Measurements from ENCODE around the gene IL34.
"Not testable (repeated sequence)": the region's sequence is repeated elsewhere in the genome, so short reads cannot be mapped to it uniquely, and the experiment has no call there.

IL34 gene

DNA sequence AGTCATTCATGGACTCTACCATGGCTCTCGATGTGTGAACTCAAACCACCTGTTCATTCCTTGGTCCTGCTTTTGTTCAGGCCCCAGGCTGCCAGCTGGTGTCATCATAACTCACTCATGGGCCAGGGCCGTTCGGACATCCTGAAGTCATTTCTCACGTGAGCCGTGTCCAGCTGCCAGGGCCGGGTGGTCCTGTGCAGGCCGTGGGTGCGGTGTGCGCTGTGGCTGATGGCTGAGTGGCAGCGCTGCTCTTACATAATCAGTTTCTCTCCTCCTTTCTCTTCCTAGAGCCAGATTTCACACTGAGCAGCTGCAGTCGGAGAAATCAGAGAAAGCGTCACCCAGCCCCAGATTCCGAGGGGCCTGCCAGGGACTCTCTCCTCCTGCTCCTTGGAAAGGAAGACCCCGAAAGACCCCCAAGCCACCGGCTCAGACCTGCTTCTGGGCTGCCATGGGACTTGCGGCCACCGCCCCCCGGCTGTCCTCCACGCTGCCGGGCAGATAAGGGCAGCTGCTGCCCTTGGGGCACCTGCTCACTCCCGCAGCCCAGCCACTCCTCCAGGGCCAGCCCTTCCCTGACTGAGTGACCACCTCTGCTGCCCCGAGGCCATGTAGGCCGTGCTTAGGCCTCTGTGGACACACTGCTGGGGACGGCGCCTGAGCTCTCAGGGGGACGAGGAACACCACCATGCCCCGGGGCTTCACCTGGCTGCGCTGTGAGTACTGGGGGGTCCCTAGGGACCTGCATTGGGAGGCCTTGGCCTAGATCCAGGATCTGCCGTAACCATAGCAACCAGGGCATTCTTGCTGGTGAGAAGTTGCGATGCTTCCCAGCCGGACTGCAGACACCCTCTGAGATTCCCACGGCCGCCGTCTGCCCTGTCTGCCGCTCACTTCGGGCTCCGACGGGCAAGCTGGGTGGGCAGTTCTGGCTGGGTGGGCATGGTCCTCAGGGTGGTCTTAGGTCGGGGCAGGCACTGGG, at the start of gene IL34:
Gene IL34 (plus strand): TSS at position 300 of the 982 bp plus-strand sequence. CDS start 389 bp downstream, at position 689.
- no peak for DNase-seq (ENCODE audit: low spot score)

- DNase-seq (ENCODE audit: low spot score): no peak
Measured at GRCh38 chr16:70597135-70597835, 49.1 kb upstream of the IL34 start.

DNA sequence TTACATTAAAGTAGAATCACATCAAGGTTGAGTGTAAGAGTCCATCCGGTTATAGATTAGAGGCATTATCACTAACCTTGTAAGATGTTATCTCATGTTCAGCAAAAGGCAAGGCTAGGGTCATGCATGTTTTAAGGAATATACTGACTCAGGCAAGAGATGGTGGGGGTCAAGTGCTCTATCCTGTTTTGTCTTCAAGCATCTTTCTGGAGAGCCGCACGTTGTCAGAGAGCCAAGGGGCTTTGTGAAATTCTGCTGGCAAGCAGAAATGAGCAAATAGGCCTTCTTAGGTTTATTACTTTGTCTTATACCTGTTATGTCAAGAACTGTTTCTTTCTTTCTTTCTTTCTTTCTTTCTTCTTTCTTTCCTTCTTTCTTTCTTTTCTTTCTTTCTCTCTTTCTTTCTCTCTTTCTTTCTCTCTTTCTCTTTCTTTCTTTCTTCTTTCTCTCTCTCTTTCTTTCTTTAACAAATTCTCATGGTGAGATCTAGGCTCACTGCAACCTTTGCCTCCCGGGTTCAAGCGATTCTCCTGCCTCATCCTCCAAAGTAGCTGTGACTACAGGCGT, 47.3 kb upstream of the IL34 start:
- DNase-seq (ENCODE audit: low spot score): no peak

DNA sequence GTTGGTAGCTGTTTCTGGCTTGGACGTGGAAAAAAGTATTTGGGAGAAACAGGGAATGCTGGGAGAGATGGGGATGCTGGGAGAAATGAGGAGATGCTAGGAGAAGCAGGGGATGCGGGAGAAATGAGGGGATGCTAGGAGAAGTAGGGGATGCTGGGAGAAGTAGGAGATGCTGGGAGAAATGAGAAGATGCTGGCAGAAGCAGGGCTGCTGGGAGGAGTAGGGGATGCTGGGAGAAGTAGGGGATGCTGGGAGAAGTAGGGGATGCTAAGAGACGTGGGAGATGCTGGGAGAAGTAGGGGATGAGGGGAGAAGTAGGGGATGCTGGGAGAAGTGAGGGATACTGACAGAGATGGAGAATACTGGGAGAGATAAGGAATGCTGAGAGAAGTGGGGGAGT, 45.6 kb upstream of the IL34 start:
- DNase-seq (ENCODE audit: low spot score): no peak

- no peak for DNase-seq (ENCODE audit: low spot score)
Measured at GRCh38 chr16:70601576-70602575, 44.5 kb upstream of the IL34 start.

- DNase-seq (ENCODE audit: low spot score): no peak
Measured at GRCh38 chr16:70602831-70603230, 43.5 kb upstream of the IL34 start.

DNA sequence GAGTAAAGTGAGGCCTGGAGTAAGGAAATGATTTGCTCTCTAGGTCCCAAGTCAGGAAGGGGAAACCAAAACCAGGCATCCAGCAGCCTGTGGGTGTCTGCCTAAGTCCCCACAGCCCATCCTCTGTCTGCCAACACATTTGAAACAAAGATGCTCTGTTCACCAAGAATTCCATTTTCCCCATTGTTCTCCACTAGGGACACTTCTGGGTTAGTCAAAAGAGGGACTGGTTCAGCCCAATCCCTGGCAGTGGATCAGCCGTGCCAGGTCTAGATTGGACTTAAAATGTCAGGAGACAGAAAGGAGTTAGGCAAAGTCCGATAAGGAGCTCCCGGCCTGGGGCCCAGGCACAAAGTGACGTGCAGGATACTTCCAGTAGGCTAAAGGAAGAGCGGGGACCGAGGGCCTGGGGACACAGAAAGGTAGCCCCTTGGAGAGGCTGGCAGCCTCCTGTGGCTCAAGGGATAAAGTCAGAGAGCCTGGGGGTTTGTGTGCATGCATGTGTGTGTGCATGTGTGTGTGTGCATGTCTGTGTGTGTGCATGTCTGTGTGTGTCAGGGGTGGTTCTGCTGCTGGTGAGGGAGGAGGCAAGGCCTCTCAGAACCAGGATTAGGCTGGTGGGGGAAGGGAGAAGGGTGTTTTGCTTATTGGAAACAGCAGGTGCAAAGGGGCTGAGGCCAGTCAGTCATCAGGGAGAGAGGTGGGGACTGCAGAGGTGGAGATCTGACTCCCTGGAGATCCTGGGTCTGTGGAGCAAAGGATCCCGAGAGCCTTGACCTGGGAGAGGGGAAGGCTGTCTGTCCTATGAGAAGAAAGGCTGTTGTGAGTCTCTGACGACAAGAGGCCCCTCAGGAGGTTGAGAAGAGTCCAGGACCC, 41.7 kb upstream of the IL34 start:
- no peak for DNase-seq (ENCODE audit: low spot score)

DNA sequence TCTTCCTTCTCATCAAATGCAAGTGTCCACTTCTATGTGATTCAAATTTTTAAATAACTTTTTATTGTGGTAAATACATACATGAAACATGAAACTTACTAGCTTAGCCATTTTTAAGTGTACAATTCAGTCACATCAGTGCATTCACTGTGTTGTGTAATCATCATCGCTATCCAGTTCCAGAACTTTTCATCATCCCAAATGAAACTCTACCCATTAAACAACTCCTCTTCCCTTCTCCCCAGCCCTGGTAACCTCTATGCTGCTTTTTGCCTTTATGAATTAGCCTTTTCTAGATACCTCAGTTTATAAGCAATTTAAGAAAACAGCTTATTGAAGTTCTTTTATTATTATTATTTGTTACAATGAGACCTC, 41.1 kb upstream of the IL34 start:
- no peak for DNase-seq (ENCODE audit: low spot score)

GRCh38 chr16:70608521-70608920, 37.8 kb upstream of the IL34 start:
- no peak for DNase-seq (ENCODE audit: low spot score)

DNA sequence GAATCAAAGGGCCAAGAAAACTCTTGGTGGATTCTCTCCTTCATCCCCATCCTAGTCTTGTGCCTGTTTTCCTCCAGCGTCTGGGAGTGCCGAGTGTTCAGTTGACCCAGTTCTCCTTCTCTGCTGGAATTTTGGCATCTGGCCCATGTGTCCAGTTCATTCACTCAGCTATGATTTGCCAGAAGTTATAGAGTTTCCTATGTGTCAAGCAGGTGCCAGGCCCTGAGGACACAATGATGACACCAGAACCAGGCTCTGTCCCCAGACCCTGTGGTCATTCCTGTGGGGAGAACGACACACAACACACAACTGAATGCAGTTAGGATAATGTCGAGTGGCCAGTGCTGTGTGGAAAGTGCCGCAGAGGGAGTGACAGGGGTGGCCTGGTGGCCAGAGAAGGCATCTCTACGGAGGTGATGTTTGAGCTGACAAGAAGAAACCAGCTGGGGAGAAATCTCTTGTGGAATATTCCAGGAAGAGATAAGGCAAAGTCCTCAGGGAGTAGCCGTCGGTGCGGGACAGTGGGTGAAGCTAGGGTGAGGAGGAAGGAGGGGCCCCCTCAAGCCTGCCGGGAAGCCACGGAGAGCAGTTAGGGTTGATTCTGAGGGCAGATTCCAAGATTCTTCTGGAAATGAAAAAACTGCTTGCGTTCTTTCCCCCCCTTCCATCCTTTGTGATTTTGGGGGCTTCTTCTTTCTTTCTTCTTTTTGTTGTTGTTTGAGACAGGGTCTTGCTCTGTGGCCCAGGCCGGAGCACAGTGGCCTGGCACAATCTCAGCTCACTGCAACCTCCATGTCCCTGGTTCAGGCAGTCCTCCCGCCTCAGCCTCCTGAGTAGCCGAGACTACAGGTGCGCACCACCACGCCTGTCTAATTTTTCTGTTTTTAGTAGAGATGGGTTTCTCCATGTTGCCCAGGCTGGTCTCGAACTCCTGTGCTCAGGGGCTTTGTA, 35.8 kb upstream of the IL34 start:
- no peak for DNase-seq (ENCODE audit: low spot score)

DNA sequence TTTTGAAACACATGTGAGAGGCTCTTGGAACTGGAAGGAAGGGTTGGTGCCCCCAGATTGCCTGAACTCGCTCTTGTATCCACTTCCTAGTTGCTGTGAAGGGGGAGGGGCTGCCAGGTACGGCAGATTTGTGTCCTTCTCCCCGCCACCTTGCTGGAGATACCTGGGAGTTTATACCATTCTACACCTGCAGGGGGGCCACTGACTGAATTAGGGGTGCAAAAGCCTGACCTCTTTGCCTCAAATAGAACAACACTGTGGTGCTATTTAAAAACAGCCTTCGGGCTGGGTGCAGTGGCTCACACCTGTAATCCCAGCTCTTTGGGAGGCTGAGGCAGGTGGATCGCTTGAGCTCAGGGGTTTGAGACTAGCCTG, 35.1 kb upstream of the IL34 start:
- DNase-seq (ENCODE audit: low spot score): no peak

DNA sequence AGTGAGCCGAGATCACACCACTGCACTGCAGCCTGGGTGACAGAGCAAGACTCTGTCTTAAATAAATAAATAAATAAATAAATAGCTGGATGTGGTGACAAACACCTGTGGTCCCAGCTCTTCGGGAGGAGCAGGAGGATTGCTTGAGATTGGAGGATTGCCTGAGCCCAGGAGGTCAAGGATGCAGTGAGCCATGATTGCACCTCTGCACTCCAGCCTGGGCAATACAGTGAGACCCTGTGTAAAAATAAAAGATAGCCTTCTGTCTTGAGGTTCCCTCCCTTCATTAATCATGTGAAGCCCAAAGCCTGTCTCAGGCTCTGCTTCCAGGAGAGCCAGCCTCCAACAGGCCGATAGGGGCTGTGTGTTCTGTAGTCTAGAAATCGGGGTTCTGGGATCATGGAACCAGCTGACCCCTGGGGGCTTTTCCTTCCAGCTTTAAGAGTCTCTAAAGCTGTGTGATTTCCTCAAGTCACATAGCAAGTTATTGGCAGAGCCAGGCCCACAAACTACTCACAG, 34.5 kb upstream of the IL34 start:
- DNase-seq (ENCODE audit: low spot score): no peak

- no peak for DNase-seq (ENCODE audit: low spot score)
Measured at GRCh38 chr16:70612931-70613330, 33.4 kb upstream of the IL34 start.

- no peak for DNase-seq (ENCODE audit: low spot score)
Measured at GRCh38 chr16:70614208-70614951, 32.0 kb upstream of the IL34 start.

GRCh38 chr16:70615945-70616344, 30.4 kb upstream of the IL34 start:
- no peak for DNase-seq (ENCODE audit: low spot score)

GRCh38 chr16:70621864-70622263, 24.5 kb upstream of the IL34 start:
- DNase-seq (ENCODE audit: low spot score): not testable (repeated sequence)

GRCh38 chr16:70627696-70628095, 18.7 kb upstream of the IL34 start:
- no peak for DNase-seq (ENCODE audit: low spot score)

DNA sequence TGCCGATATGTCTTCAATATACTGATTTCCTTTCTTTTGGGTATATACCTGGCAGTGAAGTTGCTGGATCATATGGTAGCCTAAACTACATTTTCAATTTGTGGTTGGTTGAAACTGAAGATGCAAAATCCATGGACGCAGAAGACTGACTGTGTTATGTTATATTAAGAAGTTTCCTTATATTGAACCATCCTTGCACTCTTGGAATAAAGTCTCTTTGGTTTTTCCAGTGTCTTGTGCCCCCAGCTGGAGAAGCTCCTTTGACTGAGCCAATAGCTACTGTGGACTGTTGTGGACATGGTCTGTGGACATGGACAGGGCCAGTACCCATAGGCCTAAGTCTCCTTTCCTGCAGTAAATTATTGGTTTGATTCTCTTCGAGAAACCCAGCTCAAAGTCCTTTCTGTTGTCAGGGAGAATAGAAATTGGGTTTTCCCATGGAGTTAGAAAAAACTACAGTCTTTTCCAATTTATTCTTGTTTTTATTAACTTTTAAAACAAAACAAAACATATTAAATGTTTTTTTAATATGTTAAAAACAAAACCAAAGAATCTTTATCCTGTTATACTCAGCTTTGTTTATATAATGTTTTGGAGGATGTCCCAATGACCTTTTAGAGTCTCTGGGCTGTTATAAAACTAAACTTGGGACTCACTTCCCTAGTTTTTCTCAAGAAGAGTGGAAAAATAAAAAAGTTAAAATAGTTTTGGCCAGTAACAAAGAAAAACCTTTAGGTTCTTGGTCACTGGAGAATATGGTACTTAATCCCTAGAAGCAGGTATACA, 15.2 kb upstream of the IL34 start:
- DNase-seq (ENCODE audit: low spot score): no peak

Data from GM03348 (cell line).